OCI-LY7 (cell line): ENCODE results near the gene PSMB9. TPM values are rescaled to one million over a fixed set of nuclear protein-coding genes. Genes with fewer than 3 reads are reported as not detected.

Experiments
- BruUV-seq: library from RNA; stranded (reverse); fragments of 400-500 nt; replicated peaks from 2 replicates; lab custom pipeline; 2021; lab: Mats Ljungman, UMichigan
- CTCF ChIA-PET: fragments of 300-600 bp; sonication (Branson Sonifier 250); formaldehyde crosslinking; loops from one replicate; lab custom pipeline; 2022; ENCODE audit warnings: antibody characterized with exemption; ENCODE audit not compliant: unreplicated experiment; lab: Charles Lee
- POLR2A ChIA-PET: fragments of 300-600 bp; sonication (Branson Sonifier 250); formaldehyde crosslinking; loops from one replicate; lab custom pipeline; 2022; ENCODE audit warnings: antibody characterized with exemption; lab: Charles Lee
- DNase-seq: peaks from one replicate; pipeline ENCODE4 v3.0.0-alpha.2; 2015; ENCODE audit warnings: low spot score
- H2AFZ ChIP-seq: fragments of 200-600 bp; sonication (generic), shearing (Covaris generic); 2 replicates; pipeline ENCODE4 v1.6.1; 2014; ENCODE audit warnings: mild to moderate bottlenecking, antibody characterized with exemption, low read length, moderate library complexity
- H3K27ac ChIP-seq: fragments of 200-600 bp; sonication (generic); 2 replicates; pipeline ENCODE4 v1.5.1; 2014; ENCODE audit warnings: mixed run types, low read depth, mild to moderate bottlenecking, moderate library complexity, low read length, inconsistent platforms; ENCODE audit not compliant: poor library complexity, severe bottlenecking
- H3K36me3 ChIP-seq: fragments of 200-600 bp; sonication (generic); 2 replicates; pipeline ENCODE4 v1.6.1; 2014; ENCODE audit warnings: mild to moderate bottlenecking, antibody characterized with exemption, low read length, moderate library complexity, mixed read lengths; ENCODE audit not compliant: insufficient read depth
- H3K4me1 ChIP-seq: fragments of 200-600 bp; sonication (generic); 2 replicates; pipeline ENCODE4 v1.5.1; 2014; ENCODE audit warnings: mild to moderate bottlenecking, low read length; ENCODE audit not compliant: insufficient read depth, poor library complexity, severe bottlenecking
- H3K4me2 ChIP-seq: fragments of 200-600 bp; sonication (generic); 2 replicates; pipeline ENCODE4 v1.6.1; 2014; ENCODE audit warnings: mild to moderate bottlenecking, low read length
- H3K4me3 ChIP-seq: fragments of 200-600 bp; sonication (generic); 2 replicates; pipeline ENCODE4 v1.5.1; 2014; ENCODE audit warnings: mild to moderate bottlenecking, low read depth, low read length; ENCODE audit not compliant: poor library complexity, severe bottlenecking
- H3K79me2 ChIP-seq: fragments of 200-600 bp; sonication (generic); 2 replicates; pipeline ENCODE4 v1.6.1; 2016; ENCODE audit warnings: low read depth, mild to moderate bottlenecking, low read length, moderate library complexity, mixed read lengths; ENCODE audit not compliant: insufficient read depth
- H3K9me2 ChIP-seq: fragments of 200-600 bp; sonication (generic); 2 replicates; pipeline ENCODE4 v1.6.1; 2016; ENCODE audit warnings: mild to moderate bottlenecking, low read length, mixed read lengths; ENCODE audit not compliant: insufficient read depth
- H3K9me3 ChIP-seq: fragments of 200-600 bp; sonication (generic); 2 replicates; pipeline ENCODE4 v1.6.1; 2014; ENCODE audit warnings: mild to moderate bottlenecking, mixed run types, low read length, mixed read lengths
- H4K20me1 ChIP-seq: fragments of 200-600 bp; sonication (generic); 2 replicates; pipeline ENCODE4 v1.6.1; 2014; ENCODE audit warnings: mild to moderate bottlenecking, antibody characterized with exemption, low read length, moderate library complexity, mixed read lengths; ENCODE audit not compliant: insufficient read depth
- CTCF ChIP-seq: fragments of 200-600 bp; sonication (generic); conservative IDR thresholded peaks from 2 replicates; pipeline ENCODE4 v1.5.1; 2014; ENCODE audit warnings: mild to moderate bottlenecking, antibody characterized with exemption, low read length, moderate library complexity, mixed read lengths
- EZH2phosphoT487 ChIP-seq: fragments of 200-600 bp; sonication (generic); IDR thresholded peaks from 2 replicates; pipeline ENCODE4 v1.6.1; 2018; ENCODE audit warnings: low read depth, borderline replicate concordance, mild to moderate bottlenecking, mixed run types, antibody characterized with exemption, low read length, moderate library complexity, mixed read lengths
- intact Hi-C: fragments of 100-400 bp; cut with micrococcal nuclease; formaldehyde crosslinking; loops from one replicate; pipeline ENCODE4 v1.10.0; 2022; ENCODE audit not compliant: unreplicated experiment
- small RNA-seq: library from RNA; depleted of rRNA; stranded (forward); fragments of <200 nt; gene quantifications from one replicate; pipeline ENCODE3, GENCODE V24; 2014
- total RNA-seq, 2 experiments: library from RNA; depleted of rRNA in 1 of 2; stranded (reverse); fragments of >200 nt in 1 of 2; shearing (Covaris generic) in 1 of 2; gene quantifications; 2 replicates each; pipeline ENCODE4 v1.2.3, GENCODE V29; 2014 to 2022

Gene PSMB9
- total RNA-seq, 2 experiments from 2014 or later: 149 to 193 TPM

GRCh38 chr6:32908897-32909296 is 54.9 kb downstream of the PSMB9 start:
- Histone ChIP-seq H3K79me2 (no peaks in the 10 kb centered on the region), H3K4me1 (no peaks in the 10 kb centered on the region), H2AFZ (no peak overlapping the region), H3K27ac (no peak overlapping the region), H3K4me2 (no peak overlapping the region), H3K36me3 (no peaks in the 10 kb centered on the region), H3K9me3 (no peaks in the 10 kb centered on the region), H3K4me3 (no peak overlapping the region), H4K20me1 (no peaks in the 10 kb centered on the region), H3K9me2 (no peaks in the 10 kb centered on the region)
- ChIA-PET POLR2A (no interaction called here), CTCF (no interaction called here)
- intact Hi-C loops: no loop called here
- no peak for DNase-seq
- BruUV-seq: no TSS peak
- TF ChIP-seq CTCF (no peak), EZH2phosphoT487 (no peak)

Small RNAs within 50 kb of the gene (small RNA-seq; reads per million reads assigned to genes)
- gene HLA-Z: not detected

Other genes with a start within 250 kb of the PSMB9 start
- 0.79 and 1.6 TPM in 2 replicates for gene HLA-DQA1, start 216.8 kb upstream of the PSMB9 start, total RNA-seq (2014; rRNA removed; shearing (Covaris generic))
- 31.2 and 32.3 TPM in 2 replicates for gene HLA-DQA1, start 216.8 kb upstream of the PSMB9 start, total RNA-seq (2022)
- gene HLA-DQB1, start 187.5 kb upstream of the PSMB9 start, total RNA-seq (2014; rRNA removed; shearing (Covaris generic)): 1.2 and 10.5 TPM in 2 replicates
- 16.5 and 20.9 TPM in 2 replicates for gene HLA-DQB1, start 187.5 kb upstream of the PSMB9 start, total RNA-seq (2022)
- 0.13 TPM in 1 of 2 replicates, not detected in the other for gene HLA-DQA2, start 112.8 kb upstream of the PSMB9 start, total RNA-seq (2014; rRNA removed; shearing (Covaris generic))
- gene HLA-DQA2, start 112.8 kb upstream of the PSMB9 start, total RNA-seq (2022): 3.3 and 3.6 TPM in 2 replicates
- gene HLA-DQB2, start 90.7 kb upstream of the PSMB9 start, total RNA-seq (2014; rRNA removed; shearing (Covaris generic)): not detected in 2 replicates
- gene HLA-DQB2, start 90.7 kb upstream of the PSMB9 start, total RNA-seq (2022): 5.1 and 7.2 TPM in 2 replicates
- gene HLA-DOB, start 37.2 kb upstream of the PSMB9 start, total RNA-seq (2014; rRNA removed; shearing (Covaris generic)): 46.5 and 48.1 TPM in 2 replicates
- 57.1 and 69.3 TPM in 2 replicates for gene HLA-DOB, start 37.2 kb upstream of the PSMB9 start, total RNA-seq (2022)
- 90.9 and 96.4 TPM in 2 replicates for gene TAP2, start 15.5 kb upstream of the PSMB9 start, total RNA-seq (2014; rRNA removed; shearing (Covaris generic))
- gene TAP2, start 15.5 kb upstream of the PSMB9 start, total RNA-seq (2022): 108 and 132 TPM in 2 replicates
- gene PSMB8, start 10.1 kb upstream of the PSMB9 start, total RNA-seq (2014; rRNA removed; shearing (Covaris generic)): 142 and 164 TPM in 2 replicates
- gene PSMB8, start 10.1 kb upstream of the PSMB9 start, total RNA-seq (2022): 194 and 216 TPM in 2 replicates
- 62.1 and 85.9 TPM in 2 replicates for gene TAP1, start 488 bp upstream of the PSMB9 start, total RNA-seq (2014; rRNA removed; shearing (Covaris generic))
- 66.3 and 75.0 TPM in 2 replicates for gene TAP1, start 488 bp upstream of the PSMB9 start, total RNA-seq (2022)
- gene HLA-DMB, start 86.8 kb downstream of the PSMB9 start, total RNA-seq (2014; rRNA removed; shearing (Covaris generic)): 85.1 and 98.0 TPM in 2 replicates
- gene HLA-DMB, start 86.8 kb downstream of the PSMB9 start, total RNA-seq (2022): 77.0 and 78.5 TPM in 2 replicates
- 175 and 207 TPM in 2 replicates for gene HLA-DMA, start 98.9 kb downstream of the PSMB9 start, total RNA-seq (2014; rRNA removed; shearing (Covaris generic))
- gene HLA-DMA, start 98.9 kb downstream of the PSMB9 start, total RNA-seq (2022): 140 TPM in 2 replicates
- gene BRD2, start 114.4 kb downstream of the PSMB9 start, total RNA-seq (2014; rRNA removed; shearing (Covaris generic)): 236 and 237 TPM in 2 replicates
- gene BRD2, start 114.4 kb downstream of the PSMB9 start, total RNA-seq (2022): 326 and 361 TPM in 2 replicates
- 60.3 and 78.3 TPM in 2 replicates for gene HLA-DOA, start 155.4 kb downstream of the PSMB9 start, total RNA-seq (2014; rRNA removed; shearing (Covaris generic))
- 55.0 and 65.4 TPM in 2 replicates for gene HLA-DOA, start 155.4 kb downstream of the PSMB9 start, total RNA-seq (2022)
- 306 and 388 TPM in 2 replicates for gene HLA-DPA1, start 219.5 kb downstream of the PSMB9 start, total RNA-seq (2014; rRNA removed; shearing (Covaris generic))
- 253 and 256 TPM in 2 replicates for gene HLA-DPA1, start 219.5 kb downstream of the PSMB9 start, total RNA-seq (2022)
- gene HLA-DPB1, start 221.8 kb downstream of the PSMB9 start, total RNA-seq (2014; rRNA removed; shearing (Covaris generic)): 117 and 139 TPM in 2 replicates
- 74.5 and 78.5 TPM in 2 replicates for gene HLA-DPB1, start 221.8 kb downstream of the PSMB9 start, total RNA-seq (2022)